Fibroblast of pulmonary artery (primary cell): ENCODE data around the gene KCNMA1.

Source experiments
- DNase-seq: peaks from one replicate; pipeline ENCODE4 v3.0.0-alpha.2; 2010; ENCODE audit warnings: low read depth
- H3K4me3 ChIP-seq: replicated peaks from 2 replicates; pipeline ENCODE4 v1.5.1; 2011; ENCODE audit warnings: low read depth, mild to moderate bottlenecking, control low read depth, low read length, moderate library complexity
- CTCF ChIP-seq: IDR thresholded peaks from 2 replicates; pipeline ENCODE4 v1.5.1; 2011; ENCODE audit warnings: mild to moderate bottlenecking, control low read depth, low read length, inconsistent platforms; ENCODE audit errors: missing control alignments

Gene KCNMA1

GRCh38 chr10:77471069-77471536 lies 166.5 kb downstream of the KCNMA1 start:
- H3K4me3 ChIP-seq, result no peak overlapping the region
- no peak for TF ChIP-seq CTCF
- no peak for DNase-seq

- no peak for TF ChIP-seq CTCF
- no peak overlapping the region for H3K4me3 ChIP-seq
- DNase-seq, result no peak
Measured at GRCh38 chr10:77467422-77467963, 170.1 kb downstream of the KCNMA1 start.

- no peak for TF ChIP-seq CTCF
- DNase-seq, result peak; percentile 7
- H3K4me3 ChIP-seq, result no peak overlapping the region
Measured at GRCh38 chr10:77463967-77464745, 173.5 kb downstream of the KCNMA1 start.

GRCh38 chr10:77463499-77463898 lies 174.1 kb downstream of the KCNMA1 start:
- no peak overlapping the region for H3K4me3 ChIP-seq
- TF ChIP-seq CTCF, result no peak
- no peak for DNase-seq

- TF ChIP-seq CTCF, result no peak
- H3K4me3 ChIP-seq, result no peak overlapping the region
- no peak for DNase-seq
Measured at GRCh38 chr10:77461636-77462296, 175.8 kb downstream of the KCNMA1 start.

GRCh38 chr10:77459905-77460304 lies 177.7 kb downstream of the KCNMA1 start:
- TF ChIP-seq CTCF, result no peak
- no peak for DNase-seq
- H3K4me3 ChIP-seq, result no peak overlapping the region
